CD14-positive monocyte (primary cell): Measurements from ENCODE around the gene GASK1A. TPM values are rescaled to one million over a fixed set of nuclear protein-coding genes. Genes with fewer than 3 reads are reported as not detected.

Experiments
- DNase-seq, 3 donors: peaks; one replicate each; pipeline ENCODE4 v3.0.0-alpha.2; 2011 to 2022
- H2AFZ ChIP-seq: 2 replicates; pipeline ENCODE4 v1.6.0; 2012; ENCODE audit warnings: mild to moderate bottlenecking, low read depth, low read length, inconsistent platforms; ENCODE audit not compliant: insufficient read depth, poor library complexity, severe bottlenecking
- H3K27ac ChIP-seq, 2 donors: 1 replicate in 1 of 2; 2 replicates in 1 of 2; pipeline ENCODE4 v1.5.1; 2012 to 2013; ENCODE audit warnings: low read length in 2 of 2, control low read depth in 1 of 2, inconsistent platforms in 1 of 2, low read depth in 1 of 2, mild to moderate bottlenecking in 1 of 2
- H3K27me3 ChIP-seq, 2 donors: one replicate each; pipeline versions ENCODE4 v1.6.0 to v1.6.1; 2011 to 2013; ENCODE audit warnings: low read length in 2 of 2; ENCODE audit not compliant: control insufficient read depth in 2 of 2, insufficient read depth in 2 of 2
- H3K36me3 ChIP-seq, 2 donors: replicated peaks in 1 of 2; 1 replicate in 1 of 2; 2 replicates in 1 of 2; pipeline versions ENCODE4 v1.5.1 to v1.6.1; 2012 to 2013; ENCODE audit warnings: low read length in 2 of 2, control low read depth in 1 of 2, inconsistent platforms in 1 of 2, mild to moderate bottlenecking in 1 of 2; ENCODE audit not compliant: insufficient read depth in 2 of 2, control insufficient read depth in 1 of 2
- H3K4me1 ChIP-seq, 2 donors: 1 replicate in 1 of 2; 2 replicates in 1 of 2; pipeline versions ENCODE4 v1.5.1 to v1.6.1; 2012 to 2013; ENCODE audit warnings: low read length in 2 of 2, control low read depth in 1 of 2, inconsistent platforms in 1 of 2, mild to moderate bottlenecking in 1 of 2, moderate library complexity in 1 of 2; ENCODE audit not compliant: insufficient read depth in 2 of 2, control insufficient read depth in 1 of 2
- H3K4me2 ChIP-seq: replicated peaks from 2 replicates; pipeline ENCODE3; 2012; ENCODE audit warnings: low read length, moderate library complexity, mild to moderate bottlenecking; ENCODE audit not compliant: poor library complexity, severe bottlenecking; ENCODE audit errors: extremely low read depth
- H3K4me3 ChIP-seq, 3 experiments: fragments of 200-600 bp in 1 of 3; sonication (generic) in 1 of 3; replicated peaks in 1 of 3; 1 replicate in 2 of 3; 2 replicates in 1 of 3; pipeline ENCODE4 v1.5.1; 2011 to 2013; ENCODE audit warnings: low read length in 3 of 3, mild to moderate bottlenecking in 3 of 3, control low read depth in 2 of 3, low read depth in 2 of 3, inconsistent platforms in 1 of 3, moderate library complexity in 1 of 3
- H3K79me2 ChIP-seq: 2 replicates; pipeline ENCODE4 v1.6.0; 2012; ENCODE audit warnings: mild to moderate bottlenecking, control low read depth, inconsistent platforms, low read length, moderate library complexity; ENCODE audit not compliant: insufficient read depth
- H3K9ac ChIP-seq: 2 replicates; pipeline ENCODE4 v1.6.0; 2017; ENCODE audit warnings: low read length, mild to moderate bottlenecking; ENCODE audit not compliant: insufficient read depth, poor library complexity, severe bottlenecking
- H3K9me3 ChIP-seq, 2 donors: replicated peaks in 1 of 2; 1 replicate in 1 of 2; 2 replicates in 1 of 2; pipeline versions ENCODE4 v1.5.1 to v1.6.1; 2012 to 2013; ENCODE audit warnings: low read length in 2 of 2, control low read depth in 1 of 2; ENCODE audit not compliant: control insufficient read depth in 1 of 2, insufficient read depth in 1 of 2
- H4K20me1 ChIP-seq: 2 replicates; pipeline ENCODE4 v1.6.0; 2012; ENCODE audit warnings: mild to moderate bottlenecking, low read length, control low read depth, moderate library complexity; ENCODE audit not compliant: insufficient read depth
- H3K27ac Mint-ChIP-seq, 7 donors: one replicate each; pipeline ENCODE4 v1.8.0; 2020; ENCODE audit warnings: mild to moderate bottlenecking in 7 of 7, mixed read lengths in 7 of 7, moderate library complexity in 6 of 7, inconsistent platforms in 2 of 7
- H3K27me3 Mint-ChIP-seq, 3 donors: one replicate each; pipeline ENCODE4 v1.8.0; 2021 to 2022; ENCODE audit warnings: low read depth in 3 of 3, mild to moderate bottlenecking in 3 of 3, mixed read lengths in 3 of 3, moderate library complexity in 3 of 3, inconsistent platforms in 1 of 3
- H3K36me3 Mint-ChIP-seq, 2 donors: one replicate each; pipeline ENCODE4 v1.8.0; 2020; ENCODE audit warnings: mixed read lengths in 2 of 2, inconsistent platforms in 1 of 2, mild to moderate bottlenecking in 1 of 2
- H3K4me1 Mint-ChIP-seq: one replicate; pipeline ENCODE4 v1.8.0; 2020; ENCODE audit warnings: mild to moderate bottlenecking, mixed read lengths
- H3K4me3 Mint-ChIP-seq, 2 donors: one replicate each; pipeline ENCODE4 v1.8.0; 2020; ENCODE audit warnings: mild to moderate bottlenecking in 2 of 2, mixed read lengths in 2 of 2, moderate library complexity in 1 of 2
- H3K9me3 Mint-ChIP-seq, 7 donors: one replicate each; pipeline ENCODE4 v1.8.0; 2020 to 2022; ENCODE audit warnings: mixed read lengths in 7 of 7, mild to moderate bottlenecking in 6 of 7, moderate library complexity in 6 of 7, inconsistent platforms in 2 of 7
- whole genome bisulfite sequencing: methylation state at CpG from one replicate; pipeline ENCODE4 v1.1.5; 2013; ENCODE audit warnings: missing lambda C conversion rate; ENCODE audit not compliant: insufficient coverage; 5-methylcytosine and 5-hydroxymethylcytosine counted together
- intact Hi-C, 2 donors: fragments of 100-400 bp; cut with micrococcal nuclease; formaldehyde crosslinking; loops; one replicate each; pipeline versions ENCODE4 v1.15.0 to v1.15.1; 2023
- polyA plus RNA-seq, 3 donors: library from polyadenylated mRNA; depleted of rRNA in 1 of 3; unstranded in 2 of 3; stranded (reverse) in 1 of 3; fragments of 300-500 nt in 2 of 3; fragments of >200 nt in 1 of 3; fragmentation: Illumina TruSeq in 2 of 3; gene quantifications; 1 replicate in 2 of 3; 2 replicates in 1 of 3; pipeline ENCODE4 v1.2.3, GENCODE V29; 2012 to 2021
- TF ChIP-seq, protein P1 (sequence below): fragments of 200-600 bp; IDR thresholded peaks from one replicate; pipeline ENCODE4 v1.8.0; 2022; ENCODE audit warnings: antibody characterized with exemption, mild to moderate bottlenecking

Gene GASK1A
- polyA plus RNA-seq, 3 donors: 0.13 TPM; not detected in 2

DNA sequence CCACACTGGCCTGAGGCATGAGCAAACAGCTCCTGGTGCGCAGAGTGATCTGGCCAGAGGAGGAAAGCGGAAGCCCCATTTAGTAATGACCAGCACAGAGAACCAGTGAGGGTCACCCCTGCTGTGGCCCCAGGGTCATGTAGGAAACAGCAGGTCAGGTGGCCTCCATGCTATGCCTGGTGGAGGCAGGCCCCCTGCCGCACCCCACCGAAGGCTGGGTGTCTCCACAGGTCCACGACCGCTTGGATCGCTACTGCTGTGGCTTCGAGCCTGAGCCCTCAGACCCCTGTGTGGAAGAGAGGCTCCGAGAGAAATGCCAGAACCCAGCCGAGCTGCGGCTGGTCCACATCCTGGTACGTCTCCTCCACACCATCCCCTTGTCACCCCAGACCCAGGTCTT, 74.2 kb downstream of the GASK1A start:
- Mint-ChIP-seq H3K9me3 (peaks cover 15 to 43% (median 32%) of the 10 kb centered on the region in 7 donors), H3K27me3 (peaks cover 0 to 5% (median 4%) of the 10 kb centered on the region in 3 donors), H3K27ac (no peak overlapping the region), H3K36me3 (no peaks in the 10 kb centered on the region), H3K4me3 (no peak overlapping the region), H3K4me1 (no peaks in the 10 kb centered on the region)
- no peak overlapping the region for H3K4me3 ChIP-seq
- TF ChIP-seq, protein P1, sequence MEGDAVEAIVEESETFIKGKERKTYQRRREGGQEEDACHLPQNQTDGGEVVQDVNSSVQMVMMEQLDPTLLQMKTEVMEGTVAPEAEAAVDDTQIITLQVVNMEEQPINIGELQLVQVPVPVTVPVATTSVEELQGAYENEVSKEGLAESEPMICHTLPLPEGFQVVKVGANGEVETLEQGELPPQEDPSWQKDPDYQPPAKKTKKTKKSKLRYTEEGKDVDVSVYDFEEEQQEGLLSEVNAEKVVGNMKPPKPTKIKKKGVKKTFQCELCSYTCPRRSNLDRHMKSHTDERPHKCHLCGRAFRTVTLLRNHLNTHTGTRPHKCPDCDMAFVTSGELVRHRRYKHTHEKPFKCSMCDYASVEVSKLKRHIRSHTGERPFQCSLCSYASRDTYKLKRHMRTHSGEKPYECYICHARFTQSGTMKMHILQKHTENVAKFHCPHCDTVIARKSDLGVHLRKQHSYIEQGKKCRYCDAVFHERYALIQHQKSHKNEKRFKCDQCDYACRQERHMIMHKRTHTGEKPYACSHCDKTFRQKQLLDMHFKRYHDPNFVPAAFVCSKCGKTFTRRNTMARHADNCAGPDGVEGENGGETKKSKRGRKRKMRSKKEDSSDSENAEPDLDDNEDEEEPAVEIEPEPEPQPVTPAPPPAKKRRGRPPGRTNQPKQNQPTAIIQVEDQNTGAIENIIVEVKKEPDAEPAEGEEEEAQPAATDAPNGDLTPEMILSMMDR: no peak
- H3K9me3 ChIP-seq: peaks cover 16 to 20% of the 10 kb centered on the region in 2 donors
- H3K27me3 ChIP-seq: no peaks in the 10 kb centered on the region
- no peaks in the 10 kb centered on the region for H4K20me1 ChIP-seq
- no peaks in the 10 kb centered on the region for H3K36me3 ChIP-seq
- H3K4me1 ChIP-seq: no peaks in the 10 kb centered on the region
- H3K9ac ChIP-seq: no peak overlapping the region
- no peak overlapping the region for H3K4me2 ChIP-seq
- H3K79me2 ChIP-seq: no peaks in the 10 kb centered on the region
- 98% methylated on average over 11 of the region's 12 CpGs for WGBS
- intact Hi-C loops: no loop called here
- H2AFZ ChIP-seq: no peak overlapping the region
- DNase-seq: no peak
- H3K27ac ChIP-seq: no peak overlapping the region

DNA sequence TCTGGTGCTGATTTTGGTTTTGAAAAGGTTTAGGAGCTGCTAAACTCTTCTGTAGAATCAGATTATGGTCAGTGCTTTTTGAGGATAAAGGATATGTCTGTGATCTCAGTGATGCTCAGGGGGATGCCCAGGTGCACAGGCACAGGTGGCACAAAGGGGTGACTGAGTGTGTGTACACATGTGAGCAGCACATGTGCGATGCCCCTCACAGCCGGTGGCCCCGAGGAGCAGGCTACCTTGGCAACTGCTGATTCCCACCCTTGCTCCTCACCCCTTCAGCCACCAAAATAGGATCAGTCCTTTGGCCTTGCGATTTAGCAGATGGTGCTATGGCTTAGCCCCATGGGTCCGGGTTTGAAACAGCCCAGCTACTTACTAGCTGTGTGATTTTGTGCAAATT, 75.6 kb downstream of the GASK1A start:
- H4K20me1 ChIP-seq: no peaks in the 10 kb centered on the region
- H3K27me3 ChIP-seq: no peaks in the 10 kb centered on the region
- no peaks in the 10 kb centered on the region for H3K36me3 Mint-ChIP-seq
- H3K27ac Mint-ChIP-seq: no peak overlapping the region
- H3K4me3 ChIP-seq: no peak overlapping the region
- H3K4me2 ChIP-seq: no peak overlapping the region
- no peaks in the 10 kb centered on the region for H3K36me3 ChIP-seq
- TF ChIP-seq, protein P1: no peak
- H2AFZ ChIP-seq: no peak overlapping the region
- peaks cover 14 to 39% (median 25%) of the 10 kb centered on the region in 7 donors for H3K9me3 Mint-ChIP-seq
- H3K9ac ChIP-seq: no peak overlapping the region
- no peak overlapping the region for H3K27ac ChIP-seq
- H3K4me1 Mint-ChIP-seq: no peaks in the 10 kb centered on the region
- 100% methylated on average over 3 of the region's 5 CpGs for WGBS
- intact Hi-C loops: no loop called here
- no peak overlapping the region for H3K4me3 Mint-ChIP-seq
- H3K4me1 ChIP-seq: no peaks in the 10 kb centered on the region
- no peak for DNase-seq
- H3K79me2 ChIP-seq: no peaks in the 10 kb centered on the region
- H3K9me3 ChIP-seq: peaks cover 5 to 20% of the 10 kb centered on the region in 2 donors
- peaks cover 0 to 5% (median 4%) of the 10 kb centered on the region in 3 donors for H3K27me3 Mint-ChIP-seq
